ENCODE results near the gene LAMTOR2. TPM values are rescaled to one million over a fixed set of nuclear protein-coding genes. Genes with fewer than 3 reads are reported as not detected.

LAMTOR2 gene
- total RNA-seq, 2 donors from 2014 or later: 84.4 to 101 TPM

- Mint-ChIP-seq H3K4me1 (peaks cover 51% of the 10 kb centered on the region), H3K36me3 (ENCODE audit: low read depth) (peaks cover 5% of the 10 kb centered on the region), H3K27ac (peak overlapping the region; percentile 91), H3K9me3 (no peaks in the 10 kb centered on the region), H3K27me3 (ENCODE audit: insufficient read depth) (no peaks in the 10 kb centered on the region), H3K4me3 (no peak overlapping the region)
- Histone ChIP-seq H3K4me1 (ENCODE audit: control insufficient read depth, insufficient read depth, low read length) (peaks cover 21% of the 10 kb centered on the region), H3K9ac (ENCODE audit: extremely low read depth, low read length, poor library complexity, severe bottlenecking) (no peak overlapping the region), H3K4me3 (ENCODE audit: low read length) (no peak overlapping the region), H3K9me3 (ENCODE audit: control insufficient read depth, low read length) (no peaks in the 10 kb centered on the region), H3K27ac (ENCODE audit: low read depth, low read length) (peak overlapping the region; percentile 93), H3K27me3 (ENCODE audit: control insufficient read depth, insufficient read depth, low read length, poor library complexity, severe bottlenecking) (no peaks in the 10 kb centered on the region), H3K36me3 (ENCODE audit: control insufficient read depth, insufficient read depth, low read length) (peaks cover 29% of the 10 kb centered on the region)
- TF ChIP-seq CTCF (conservative IDR thresholded peaks at IDR 0.05): no peak
- DNase-seq: peak; percentile 73
- WGBS, 2 experiments (ENCODE audit: insufficient coverage in 1 of 2, insufficient read length in 1 of 2): 72 to 85% methylated on average over 4 to 15 of the region's 15 CpGs
These were observed 49.7 kb downstream of the LAMTOR2 start for GRCh38 chr1:156104065-156104810.

GRCh38 chr1:156104861-156105832 is 50.6 kb downstream of the LAMTOR2 start:
- peaks cover 6% of the 10 kb centered on the region for H3K36me3 Mint-ChIP-seq (ENCODE audit: low read depth)
- peak overlapping the region; percentile 91 for H3K27ac Mint-ChIP-seq
- H3K9me3 Mint-ChIP-seq: no peaks in the 10 kb centered on the region
- Histone ChIP-seq H3K4me3 (ENCODE audit: low read length) (peak overlapping the region; percentile 63), H3K4me1 (ENCODE audit: control insufficient read depth, insufficient read depth, low read length) (peaks cover 21% of the 10 kb centered on the region), H3K9ac (ENCODE audit: extremely low read depth, low read length, poor library complexity, severe bottlenecking) (peak overlapping the region; percentile 91), H3K9me3 (ENCODE audit: control insufficient read depth, low read length) (no peaks in the 10 kb centered on the region), H3K27me3 (ENCODE audit: control insufficient read depth, insufficient read depth, low read length, poor library complexity, severe bottlenecking) (no peaks in the 10 kb centered on the region), H3K27ac (ENCODE audit: low read depth, low read length) (peak overlapping the region; percentile 93), H3K36me3 (ENCODE audit: control insufficient read depth, insufficient read depth, low read length) (peaks cover 24% of the 10 kb centered on the region)
- 69% methylated on average over 8 to 11 of the region's 11 CpGs for WGBS, 2 experiments (ENCODE audit: insufficient coverage in 1 of 2, insufficient read length in 1 of 2)
- TF ChIP-seq CTCF (conservative IDR thresholded peaks at IDR 0.05): peak; percentile 45
- H3K27me3 Mint-ChIP-seq (ENCODE audit: insufficient read depth): no peaks in the 10 kb centered on the region
- peak overlapping the region; percentile 52 for H3K4me3 Mint-ChIP-seq
- peak; percentile 86 for DNase-seq
- H3K4me1 Mint-ChIP-seq: peaks cover 51% of the 10 kb centered on the region

- peaks cover 8% of the 10 kb centered on the region for H3K36me3 Mint-ChIP-seq (ENCODE audit: low read depth)
- peak; percentile 95 for DNase-seq
- peak overlapping the region; percentile 91 for H3K9ac ChIP-seq (ENCODE audit: extremely low read depth, low read length, poor library complexity, severe bottlenecking)
- peak overlapping the region; percentile 91 for H3K27ac Mint-ChIP-seq
- peak overlapping the region; percentile 71 for H3K4me3 ChIP-seq (ENCODE audit: low read length)
- H3K9me3 ChIP-seq (ENCODE audit: control insufficient read depth, low read length): no peaks in the 10 kb centered on the region
- no peaks in the 10 kb centered on the region for H3K9me3 Mint-ChIP-seq
- peaks cover 5% of the 10 kb centered on the region for H3K27me3 Mint-ChIP-seq (ENCODE audit: insufficient read depth)
- H3K27ac ChIP-seq (ENCODE audit: low read depth, low read length): peak overlapping the region; percentile 93
- H3K4me1 Mint-ChIP-seq: peaks cover 40% of the 10 kb centered on the region
- no peaks in the 10 kb centered on the region for H3K27me3 ChIP-seq (ENCODE audit: control insufficient read depth, insufficient read depth, low read length, poor library complexity, severe bottlenecking)
- no peak for TF ChIP-seq CTCF (conservative IDR thresholded peaks at IDR 0.05)
- 25 to 46% methylated on average over 7 to 10 of the region's 14 CpGs for whole genome bisulfite sequencing, 2 experiments (ENCODE audit: insufficient coverage in 1 of 2, insufficient read length in 1 of 2)
- H3K4me1 ChIP-seq (ENCODE audit: control insufficient read depth, insufficient read depth, low read length): peaks cover 21% of the 10 kb centered on the region
- peak overlapping the region; percentile 52 for H3K4me3 Mint-ChIP-seq
- H3K36me3 ChIP-seq (ENCODE audit: control insufficient read depth, insufficient read depth, low read length): peaks cover 21% of the 10 kb centered on the region
These were observed 52.3 kb downstream of the LAMTOR2 start for GRCh38 chr1:156106624-156107488.

Data from endodermal cell (in vitro differentiated cells).